HEK293T (cell line): ENCODE measurements around the gene RGS3.

Experiments used
- CTCF ChIA-PET: fragments of 350-600 bp; formaldehyde crosslinking; extraction: SDS; loops from one replicate; lab custom pipeline; 2021; ENCODE audit warnings: antibody characterized with exemption, inconsistent platforms; lab: Yijun Ruan, JAX
- POLR2A ChIA-PET: fragments of 350-600 bp; formaldehyde crosslinking; extraction: SDS; loops from one replicate; lab custom pipeline; 2020; ENCODE audit warnings: antibody characterized with exemption, inconsistent platforms; lab: Yijun Ruan, JAX
- DNase-seq: peaks from one replicate; pipeline ENCODE4 v3.0.0; 2012; ENCODE audit warnings: mixed read lengths; ENCODE audit errors: extremely low spot score
- ARNT ChIP-seq: fragments of 450-650 bp; IDR thresholded peaks from 2 replicates; pipeline ENCODE4 v1.6.1; 2017; ENCODE audit warnings: mild to moderate bottlenecking
- BHLHE40 ChIP-seq: fragments of 450-650 bp; IDR thresholded peaks from 2 replicates; pipeline ENCODE4 v1.6.1; 2016; ENCODE audit warnings: mild to moderate bottlenecking, moderate library complexity, borderline replicate concordance
- CTBP1 ChIP-seq: fragments of 450-650 bp; IDR thresholded peaks from 2 replicates; pipeline ENCODE4 v1.6.1; 2016; ENCODE audit warnings: borderline replicate concordance
- ELF4 ChIP-seq: fragments of 450-650 bp; IDR thresholded peaks from 2 replicates; pipeline ENCODE4 v1.6.1; 2017; ENCODE audit warnings: antibody characterized with exemption
- FOXA1 ChIP-seq: fragments of 450-650 bp; IDR thresholded peaks from 2 replicates; pipeline ENCODE4 v1.6.1; 2016; ENCODE audit warnings: mild to moderate bottlenecking
- FOXK2 ChIP-seq: fragments of 450-650 bp; IDR thresholded peaks from 2 replicates; pipeline ENCODE4 v1.6.1; 2016; ENCODE audit warnings: mild to moderate bottlenecking
- FOXM1 ChIP-seq: fragments of 450-650 bp; IDR thresholded peaks from 2 replicates; pipeline ENCODE4 v1.6.1; 2017; ENCODE audit warnings: mild to moderate bottlenecking, borderline replicate concordance
- HDGF ChIP-seq: fragments of 450-650 bp; IDR thresholded peaks from 2 replicates; pipeline ENCODE4 v1.6.1; 2017; ENCODE audit warnings: antibody characterized with exemption, borderline replicate concordance
- L3MBTL2 ChIP-seq: fragments of 450-650 bp; conservative IDR thresholded peaks from 2 replicates; pipeline ENCODE4 v1.6.1; 2016; ENCODE audit warnings: mild to moderate bottlenecking
- LEF1 ChIP-seq: fragments of 450-650 bp; IDR thresholded peaks from 2 replicates; pipeline ENCODE4 v1.6.1; 2017; ENCODE audit warnings: mild to moderate bottlenecking, borderline replicate concordance
- NFRKB ChIP-seq: fragments of 450-650 bp; IDR thresholded peaks from 2 replicates; pipeline ENCODE4 v1.6.1; 2016; ENCODE audit warnings: mild to moderate bottlenecking, moderate library complexity
- SP1 ChIP-seq: fragments of 450-650 bp; IDR thresholded peaks from 2 replicates; pipeline ENCODE4 v1.6.1; 2017
- SUZ12 ChIP-seq: fragments of 450-650 bp; IDR thresholded peaks from 2 replicates; pipeline ENCODE4 v1.6.1; 2016; ENCODE audit warnings: mild to moderate bottlenecking
- TARDBP ChIP-seq: fragments of 450-650 bp; IDR thresholded peaks from 2 replicates; pipeline ENCODE4 v1.6.1; 2016
- ZNF384 ChIP-seq: fragments of 450-650 bp; IDR thresholded peaks from 2 replicates; pipeline ENCODE4 v1.6.1; 2016
- TF ChIP-seq, protein P1 (sequence below): fragments of 450-650 bp; IDR thresholded peaks from 2 replicates; pipeline ENCODE4 v1.6.1; 2016

Gene RGS3

DNA sequence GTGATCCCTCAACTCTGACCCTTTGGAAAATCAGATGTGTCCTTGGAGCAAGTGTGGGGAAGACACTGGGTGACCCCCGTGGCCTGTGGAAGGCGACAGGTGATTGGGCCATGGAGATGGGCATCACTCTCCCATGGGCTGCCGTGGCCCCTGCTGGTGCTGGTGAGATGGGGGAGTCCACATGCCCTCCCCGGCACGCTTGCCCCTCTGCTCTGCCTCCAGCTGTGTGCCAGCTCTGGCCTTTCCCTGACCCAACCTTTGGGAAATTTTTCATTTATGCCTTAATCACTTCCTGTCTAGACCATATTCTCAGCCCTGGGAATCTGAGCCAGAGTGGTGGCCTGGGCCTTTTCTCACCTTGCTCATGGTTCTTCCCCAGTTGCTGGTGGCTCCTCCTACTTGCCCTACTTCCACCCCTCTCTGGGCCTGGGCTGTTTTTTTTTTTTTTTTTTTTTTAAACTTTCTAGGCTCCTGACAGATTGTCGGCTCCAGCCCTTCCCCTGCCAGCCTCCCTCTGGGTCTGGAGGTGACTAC is 56.6 kb downstream of the RGS3 start:
- DNase-seq = no peak
- TF ChIP-seq NFRKB (no peak), L3MBTL2 (no peak), ARNT (no peak), ELF4 (no peak), TARDBP (no peak)
- TF ChIP-seq, protein P1, sequence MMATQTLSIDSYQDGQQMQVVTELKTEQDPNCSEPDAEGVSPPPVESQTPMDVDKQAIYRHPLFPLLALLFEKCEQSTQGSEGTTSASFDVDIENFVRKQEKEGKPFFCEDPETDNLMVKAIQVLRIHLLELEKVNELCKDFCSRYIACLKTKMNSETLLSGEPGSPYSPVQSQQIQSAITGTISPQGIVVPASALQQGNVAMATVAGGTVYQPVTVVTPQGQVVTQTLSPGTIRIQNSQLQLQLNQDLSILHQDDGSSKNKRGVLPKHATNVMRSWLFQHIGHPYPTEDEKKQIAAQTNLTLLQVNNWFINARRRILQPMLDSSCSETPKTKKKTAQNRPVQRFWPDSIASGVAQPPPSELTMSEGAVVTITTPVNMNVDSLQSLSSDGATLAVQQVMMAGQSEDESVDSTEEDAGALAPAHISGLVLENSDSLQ = no peak
- ChIA-PET POLR2A (no interaction called here), CTCF (no interaction called here)

DNA sequence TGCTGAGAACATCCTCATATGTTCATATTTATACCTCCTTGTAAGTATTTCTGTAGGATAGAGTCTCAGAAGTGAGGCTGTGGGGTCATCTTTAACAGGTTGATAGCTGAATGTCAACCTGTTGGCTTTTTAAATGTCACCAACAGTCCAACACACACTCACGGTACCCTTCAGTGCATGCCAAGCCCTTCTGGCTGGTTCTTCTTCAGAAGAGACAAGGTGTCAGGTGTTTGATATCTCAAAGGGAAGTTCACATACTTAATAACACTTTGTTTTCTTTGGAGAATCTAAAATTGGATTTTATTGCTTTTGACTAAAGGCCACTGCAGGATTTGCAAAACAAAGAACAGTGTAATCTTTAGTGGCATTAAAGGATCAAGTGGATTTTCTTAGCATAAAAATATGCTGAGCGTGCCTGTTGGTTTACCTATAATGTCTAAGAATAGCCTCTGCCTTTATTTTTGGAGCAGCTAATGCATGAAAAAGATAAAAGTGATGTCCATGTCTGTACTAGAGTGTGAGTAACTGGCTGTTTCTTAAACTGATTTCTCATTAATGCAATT is 58.2 kb downstream of the RGS3 start:
- ChIA-PET CTCF (interaction anchor here (0.6 kb wide), 1 partner anchor 134 kb away, joined by 3 read pairs; no protein-coding TSS in a partner anchor), POLR2A (no interaction called here)
- TF ChIP-seq SP1 (no peak), HDGF (no peak), LEF1 (no peak), ELF4 (no peak), FOXA1 (no peak), BHLHE40 (no peak), ZNF384 (no peak), SUZ12 (no peak), NFRKB (no peak), CTBP1 (no peak), TARDBP (no peak), L3MBTL2 (no peak), FOXK2 (no peak), FOXM1 (no peak), ARNT (no peak)
- TF ChIP-seq, protein P1 = no peak
- no peak for DNase-seq

DNA sequence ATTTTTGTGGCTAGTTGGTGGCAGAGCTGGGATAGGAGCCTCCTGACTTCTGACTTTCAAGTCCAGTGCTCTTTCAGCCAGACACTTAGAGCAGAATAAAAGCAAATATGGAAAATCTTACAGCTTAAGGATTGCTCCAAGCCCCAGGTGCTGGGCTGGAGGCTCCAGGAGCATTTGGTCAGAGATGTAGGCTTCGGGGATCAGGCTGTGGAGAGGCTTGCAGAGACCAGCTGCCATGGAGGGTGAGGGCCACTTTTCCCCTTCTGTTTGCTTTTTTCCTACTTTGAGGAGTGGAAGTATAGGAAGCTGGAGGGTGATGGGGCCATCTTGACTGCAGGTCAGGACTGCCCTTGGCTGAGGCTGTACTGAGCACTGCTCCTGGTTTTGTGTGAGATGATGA is 58.9 kb downstream of the RGS3 start:
- POLR2A ChIA-PET = interaction anchor here (1.0 kb wide), 1 partner anchor 18 kb away, joined by 3 read pairs; no protein-coding TSS in a partner anchor
- CTCF ChIA-PET = no interaction called here
- no peak for DNase-seq
- TF ChIP-seq ELF4 = no peak
- no peak for TF ChIP-seq FOXM1
- no peak for TF ChIP-seq HDGF
- no peak for TF ChIP-seq L3MBTL2
- TF ChIP-seq ZNF384 = no peak
- no peak for TF ChIP-seq SP1

DNA sequence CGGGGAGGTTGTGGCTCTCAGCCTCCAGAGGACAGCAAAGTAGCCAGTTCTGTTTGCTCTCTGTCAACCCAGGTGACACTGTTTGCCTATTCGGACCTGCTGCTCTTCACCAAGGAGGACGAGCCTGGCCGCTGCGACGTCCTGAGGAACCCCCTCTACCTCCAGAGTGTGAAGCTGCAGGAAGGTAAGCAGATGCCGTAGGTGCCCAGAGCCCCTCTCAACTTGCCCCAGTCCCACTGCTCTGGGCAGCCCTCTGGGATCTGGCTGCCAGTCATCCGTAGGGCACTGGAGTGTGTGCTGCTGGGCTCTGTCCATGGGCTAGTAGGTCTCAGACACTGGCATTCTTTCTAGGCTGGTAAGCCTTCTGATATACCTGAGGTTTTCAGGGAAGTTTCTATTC is 59.3 kb downstream of the RGS3 start:
- TF ChIP-seq ELF4 (no peak), SP1 (no peak), CTBP1 (no peak), HDGF (no peak), ARNT (no peak), ZNF384 (no peak), TARDBP (no peak), SUZ12 (no peak), L3MBTL2 (no peak), BHLHE40 (no peak), FOXM1 (no peak), FOXA1 (no peak), LEF1 (no peak), FOXK2 (no peak), NFRKB (no peak)
- TF ChIP-seq, protein P1 = no peak
- no peak for DNase-seq
- ChIA-PET CTCF (no interaction called here), POLR2A (interaction anchor here (1.0 kb wide), 1 partner anchor 18 kb away, joined by 3 read pairs; no protein-coding TSS in a partner anchor)

DNA sequence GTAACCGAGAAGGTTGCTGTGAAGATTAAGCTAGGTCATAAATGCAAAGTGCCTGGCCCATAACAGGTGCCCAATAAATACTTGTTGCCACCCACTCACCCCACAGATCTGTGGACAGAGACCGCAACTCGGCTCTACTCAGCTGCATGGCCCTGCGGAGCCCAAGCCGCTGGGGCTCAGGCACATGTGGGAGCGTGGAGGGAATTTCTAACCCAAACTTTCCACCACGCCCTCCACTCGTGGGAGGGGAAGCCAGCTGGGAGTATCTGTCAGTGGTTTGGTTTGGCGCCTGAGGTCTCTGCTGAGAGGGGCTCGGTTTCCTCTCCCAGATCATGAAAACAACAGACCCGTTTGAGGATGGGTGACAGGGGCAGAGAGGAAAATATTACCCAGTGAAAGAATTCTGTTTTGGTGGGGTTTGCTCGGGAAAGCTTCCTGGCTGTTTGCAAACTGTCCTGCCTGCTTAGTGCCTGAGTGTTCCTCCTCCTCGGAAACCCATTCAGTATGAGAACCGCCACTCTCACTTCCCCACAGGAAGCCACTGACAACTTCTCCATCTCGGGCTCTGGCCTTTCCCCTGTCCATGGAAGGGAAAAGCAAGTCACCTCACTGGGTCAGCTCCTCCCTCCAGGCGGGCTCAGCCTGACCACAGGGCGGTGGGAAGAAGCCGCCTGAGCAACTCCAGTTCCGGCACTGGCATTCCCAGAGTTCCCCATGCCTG is 60.1 kb downstream of the RGS3 start:
- ChIA-PET CTCF (no interaction called here), POLR2A (interaction anchor here (1.0 kb wide), 1 partner anchor 17 kb away, joined by 3 read pairs; no protein-coding TSS in a partner anchor)
- no peak for TF ChIP-seq ARNT
- TF ChIP-seq L3MBTL2 = no peak
- no peak for TF ChIP-seq LEF1
- no peak for TF ChIP-seq SP1
- TF ChIP-seq TARDBP = no peak
- TF ChIP-seq, protein P1 = no peak
- no peak for TF ChIP-seq HDGF
- TF ChIP-seq ELF4 = no peak
- TF ChIP-seq SUZ12 = no peak
- no peak for TF ChIP-seq ZNF384
- DNase-seq = no peak
